Osteoblast (primary cell): ENCODE results near the gene ME2. TPM values are rescaled to one million over a fixed set of nuclear protein-coding genes. Genes with fewer than 3 reads are reported as not detected.
"Not testable (repeated sequence)": the region's sequence is repeated elsewhere in the genome, so short reads cannot be mapped to it uniquely, and the experiment has no call there.

Experiments
- DNase-seq: peaks from one replicate; pipeline ENCODE4 v3.0.0; 2011; ENCODE audit warnings: low spot score, mixed read lengths; ENCODE audit not compliant: insufficient read length; ENCODE audit errors: missing footprints
- H2AFZ ChIP-seq: 2 replicates; pipeline ENCODE4 v1.6.0; 2011; ENCODE audit warnings: mild to moderate bottlenecking, low read length
- H3K27ac ChIP-seq: 2 replicates; pipeline ENCODE4 v1.5.1; 2011; ENCODE audit warnings: mild to moderate bottlenecking, low read depth, low read length, moderate library complexity
- H3K27me3 ChIP-seq: 2 replicates; pipeline ENCODE4 v1.6.0; 2012; ENCODE audit warnings: mild to moderate bottlenecking, control low read depth, inconsistent platforms, low read length, moderate library complexity; ENCODE audit not compliant: insufficient read depth
- H3K36me3 ChIP-seq: 2 replicates; pipeline ENCODE4 v1.5.1; 2011; ENCODE audit warnings: mild to moderate bottlenecking, low read length, control low read depth, moderate library complexity; ENCODE audit not compliant: insufficient read depth
- H3K4me1 ChIP-seq: 2 replicates; pipeline ENCODE4 v1.5.1; 2011; ENCODE audit warnings: mild to moderate bottlenecking, low read length, control low read depth, moderate library complexity; ENCODE audit not compliant: insufficient read depth
- H3K4me2 ChIP-seq: 2 replicates; pipeline ENCODE4 v1.6.0; 2011; ENCODE audit warnings: mild to moderate bottlenecking, low read length; ENCODE audit not compliant: insufficient read depth
- H3K4me3 ChIP-seq: fragments of 200-600 bp; sonication (generic); 3 replicates; pipeline ENCODE4 v1.5.1; 2012; ENCODE audit warnings: mild to moderate bottlenecking, low read length, inconsistent platforms; ENCODE audit not compliant: insufficient read depth
- H3K79me2 ChIP-seq: 2 replicates; pipeline ENCODE4 v1.6.0; 2012; ENCODE audit warnings: mild to moderate bottlenecking, low read length, control low read depth, inconsistent platforms; ENCODE audit not compliant: insufficient read depth
- H3K9me3 ChIP-seq: 2 replicates; pipeline ENCODE4 v1.5.1; 2011; ENCODE audit warnings: low read depth, low read length, control low read depth
- H4K20me1 ChIP-seq: 2 replicates; pipeline ENCODE4 v1.6.0; 2012; ENCODE audit warnings: mild to moderate bottlenecking, low read length, control low read depth; ENCODE audit not compliant: insufficient read depth
- total RNA-seq: library from RNA; depleted of rRNA; stranded (reverse); fragments of >200 nt; gene quantifications from 2 replicates; pipeline ENCODE4 v1.2.3, GENCODE V29; 2012
- TF ChIP-seq, protein P1 (sequence below): IDR thresholded peaks from 2 replicates; pipeline ENCODE4 v1.5.1; 2011; ENCODE audit warnings: mild to moderate bottlenecking, low read depth, low read length, moderate library complexity; ENCODE audit errors: extremely low read depth

The ME2 gene
- 36.2 and 38.0 TPM in 2 replicates for total RNA-seq

DNA sequence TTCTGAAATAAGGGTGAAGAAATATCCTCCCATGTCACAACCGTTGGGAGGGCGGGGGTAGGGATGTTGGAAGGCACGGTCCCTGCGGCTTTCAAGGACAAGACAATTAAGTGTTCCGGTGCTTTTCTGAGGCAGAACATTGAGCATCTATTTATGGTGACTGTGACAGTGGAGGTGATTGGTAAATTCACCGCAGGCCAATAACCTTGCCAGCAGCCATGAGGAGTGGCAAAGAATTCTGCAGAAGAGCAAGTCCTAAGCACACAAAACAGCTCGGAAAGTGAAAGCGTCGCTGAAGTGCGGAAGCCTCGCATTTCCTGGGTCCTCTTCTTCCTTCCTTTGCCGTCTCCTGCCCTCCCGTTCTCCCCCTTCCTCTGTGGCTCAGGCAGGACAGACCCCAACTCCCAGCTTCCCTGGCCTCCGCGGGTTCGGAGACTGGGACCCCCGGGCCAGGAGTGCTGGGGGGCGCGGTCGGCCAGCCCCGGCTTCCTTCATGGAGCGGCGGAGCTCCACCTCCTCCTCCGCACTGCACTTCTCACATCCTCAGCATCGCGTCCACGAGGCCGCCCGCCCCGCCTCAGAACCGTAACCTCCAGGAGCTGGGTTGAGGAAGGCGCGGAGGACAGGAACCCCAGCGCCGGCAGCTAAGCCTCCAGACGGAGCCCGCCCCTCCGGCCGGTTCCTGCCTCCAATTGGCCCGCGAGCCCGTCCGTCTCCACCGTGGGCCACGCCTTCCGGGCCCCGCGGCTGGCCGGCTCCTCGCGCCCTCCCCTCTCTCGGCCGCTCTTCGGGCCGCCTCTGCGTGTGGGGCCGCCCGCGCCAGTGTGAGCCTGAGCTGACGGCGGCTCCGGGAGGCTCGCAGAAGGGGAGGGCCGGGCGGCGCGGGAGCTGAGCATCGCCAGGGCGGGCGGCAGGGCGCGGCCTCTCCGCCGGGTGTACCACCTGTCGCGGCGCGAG, at the start of gene ME2:
ME2 (plus strand) TSS at position 774 of the 957 bp plus-strand sequence. CDS start 16,703 bp downstream, outside the sequence.
- DNase-seq = peak; percentile 99
- H3K79me2 ChIP-seq = peaks cover 39% of the 10 kb centered on the region
- H3K27ac ChIP-seq = peak within 1 kb of the TSS; percentile 80
- TF ChIP-seq, protein P1, sequence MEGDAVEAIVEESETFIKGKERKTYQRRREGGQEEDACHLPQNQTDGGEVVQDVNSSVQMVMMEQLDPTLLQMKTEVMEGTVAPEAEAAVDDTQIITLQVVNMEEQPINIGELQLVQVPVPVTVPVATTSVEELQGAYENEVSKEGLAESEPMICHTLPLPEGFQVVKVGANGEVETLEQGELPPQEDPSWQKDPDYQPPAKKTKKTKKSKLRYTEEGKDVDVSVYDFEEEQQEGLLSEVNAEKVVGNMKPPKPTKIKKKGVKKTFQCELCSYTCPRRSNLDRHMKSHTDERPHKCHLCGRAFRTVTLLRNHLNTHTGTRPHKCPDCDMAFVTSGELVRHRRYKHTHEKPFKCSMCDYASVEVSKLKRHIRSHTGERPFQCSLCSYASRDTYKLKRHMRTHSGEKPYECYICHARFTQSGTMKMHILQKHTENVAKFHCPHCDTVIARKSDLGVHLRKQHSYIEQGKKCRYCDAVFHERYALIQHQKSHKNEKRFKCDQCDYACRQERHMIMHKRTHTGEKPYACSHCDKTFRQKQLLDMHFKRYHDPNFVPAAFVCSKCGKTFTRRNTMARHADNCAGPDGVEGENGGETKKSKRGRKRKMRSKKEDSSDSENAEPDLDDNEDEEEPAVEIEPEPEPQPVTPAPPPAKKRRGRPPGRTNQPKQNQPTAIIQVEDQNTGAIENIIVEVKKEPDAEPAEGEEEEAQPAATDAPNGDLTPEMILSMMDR = no peak
- H4K20me1 ChIP-seq = peaks cover 2% of the 10 kb centered on the region
- no peaks in the 10 kb centered on the region for H3K9me3 ChIP-seq
- H3K4me2 ChIP-seq = peak within 1 kb of the TSS; percentile 96
- peaks cover 7% of the 10 kb centered on the region for H3K4me1 ChIP-seq
- H3K36me3 ChIP-seq = no peaks in the 10 kb centered on the region
- H3K4me3 ChIP-seq = peak within 1 kb of the TSS; percentile 93
- H2AFZ ChIP-seq = peak within 1 kb of the TSS; percentile 98
- no peaks in the 10 kb centered on the region for H3K27me3 ChIP-seq

DNA sequence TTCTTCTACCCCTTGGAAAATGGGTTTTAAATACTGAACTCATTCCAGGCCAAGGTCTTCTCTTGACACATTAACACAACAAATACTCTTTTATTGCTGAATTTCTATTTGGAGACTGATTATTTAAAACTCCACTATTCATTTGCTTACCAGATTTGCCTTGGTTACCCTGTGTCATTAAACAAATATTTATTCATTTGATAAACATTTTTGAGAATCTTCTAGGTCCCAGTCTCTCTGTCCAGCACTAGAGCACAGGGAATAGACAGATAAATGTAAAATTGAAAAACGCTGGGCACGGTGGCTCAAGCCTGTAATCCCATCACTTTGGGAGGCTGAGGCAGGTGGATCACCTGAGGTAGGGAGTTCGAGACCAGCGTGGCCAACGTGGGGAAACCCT, 49.3 kb upstream of the ME2 start:
- H3K79me2 ChIP-seq = no peaks in the 10 kb centered on the region
- no peak overlapping the region for H3K4me2 ChIP-seq
- H2AFZ ChIP-seq = no peak overlapping the region
- no peak overlapping the region for H3K27ac ChIP-seq
- H3K36me3 ChIP-seq = no peaks in the 10 kb centered on the region
- no peaks in the 10 kb centered on the region for H4K20me1 ChIP-seq
- H3K9me3 ChIP-seq = no peaks in the 10 kb centered on the region
- no peaks in the 10 kb centered on the region for H3K4me1 ChIP-seq
- H3K27me3 ChIP-seq = no peaks in the 10 kb centered on the region
- no peak for DNase-seq
- TF ChIP-seq, protein P1 = no peak
- no peak overlapping the region for H3K4me3 ChIP-seq

- no peak overlapping the region for H3K4me3 ChIP-seq
- no peaks in the 10 kb centered on the region for H3K27me3 ChIP-seq
- H3K36me3 ChIP-seq = no peaks in the 10 kb centered on the region
- H3K4me1 ChIP-seq = no peaks in the 10 kb centered on the region
- H3K27ac ChIP-seq = no peak overlapping the region
- H4K20me1 ChIP-seq = no peaks in the 10 kb centered on the region
- TF ChIP-seq, protein P1 = no peak
- no peaks in the 10 kb centered on the region for H3K9me3 ChIP-seq
- H3K79me2 ChIP-seq = no peaks in the 10 kb centered on the region
- no peak overlapping the region for H2AFZ ChIP-seq
- H3K4me2 ChIP-seq = no peak overlapping the region
- no peak for DNase-seq
Measured at GRCh38 chr18:50830544-50830943, 48.4 kb upstream of the ME2 start.

GRCh38 chr18:50832754-50833153, 46.2 kb upstream of the ME2 start:
- no peak overlapping the region for H3K4me3 ChIP-seq
- TF ChIP-seq, protein P1 = no peak
- peaks cover 2% of the 10 kb centered on the region for H3K4me1 ChIP-seq

GRCh38 chr18:50833496-50833895, 45.4 kb upstream of the ME2 start:
- not testable (repeated sequence) for H3K36me3 ChIP-seq, H3K27me3 ChIP-seq, H3K4me3 ChIP-seq, H3K4me2 ChIP-seq, H3K4me1 ChIP-seq, H3K27ac ChIP-seq, H4K20me1 ChIP-seq, DNase-seq, H2AFZ ChIP-seq, H3K79me2 ChIP-seq, H3K9me3 ChIP-seq

More at GRCh38 chr18:50832754-50833153, 46.2 kb upstream of the ME2 start:
- no peaks in the 10 kb centered on the region for H3K9me3 ChIP-seq
- no peak overlapping the region for H2AFZ ChIP-seq
- no peak for DNase-seq
- H4K20me1 ChIP-seq = no peaks in the 10 kb centered on the region
- H3K4me2 ChIP-seq = no peak overlapping the region
- H3K79me2 ChIP-seq = no peaks in the 10 kb centered on the region
- H3K27ac ChIP-seq = no peak overlapping the region
- H3K36me3 ChIP-seq = no peaks in the 10 kb centered on the region
- no peaks in the 10 kb centered on the region for H3K27me3 ChIP-seq
